OCI-M2 (cell line): ENCODE measurements around the gene PLPPR3.

Experiments used
- DNase-seq: peaks from one replicate; lab custom pipeline; 2025; ENCODE audit not compliant: unreplicated experiment; lab: John Stamatoyannopoulos, UW

Gene PLPPR3

GRCh38 chr19:810077-810855 is 11.5 kb downstream of the PLPPR3 start:
- DNase-seq: no peak

- no peak for DNase-seq
These were observed 13.4 kb downstream of the PLPPR3 start for GRCh38 chr19:808423-808775.

- DNase-seq: no peak
These were observed 13.9 kb downstream of the PLPPR3 start for GRCh38 chr19:807627-808422.

GRCh38 chr19:806815-807421 is 14.8 kb downstream of the PLPPR3 start:
- no peak for DNase-seq

GRCh38 chr19:805600-806550 is 15.9 kb downstream of the PLPPR3 start:
- no peak for DNase-seq

- no peak for DNase-seq
These were observed 16.6 kb downstream of the PLPPR3 start for GRCh38 chr19:805166-805551.

GRCh38 chr19:804419-805165 is 17.2 kb downstream of the PLPPR3 start:
- DNase-seq: no peak

GRCh38 chr19:803686-804418 is 17.9 kb downstream of the PLPPR3 start:
- DNase-seq: no peak

- DNase-seq: no peak
These were observed 18.6 kb downstream of the PLPPR3 start for GRCh38 chr19:803099-803561.

- DNase-seq: no peak
These were observed 19.2 kb downstream of the PLPPR3 start for GRCh38 chr19:802498-803098.

- no peak for DNase-seq
These were observed 19.8 kb downstream of the PLPPR3 start for GRCh38 chr19:801861-802497.

GRCh38 chr19:801030-801860 is 20.5 kb downstream of the PLPPR3 start:
- DNase-seq: no peak

- DNase-seq: no peak
These were observed 21.3 kb downstream of the PLPPR3 start for GRCh38 chr19:800360-801029.

- DNase-seq: no peak
These were observed 22.5 kb downstream of the PLPPR3 start for GRCh38 chr19:799076-799881.

GRCh38 chr19:798415-799075 is 23.2 kb downstream of the PLPPR3 start:
- DNase-seq: no peak
